ENCODE measurements around the gene VWA1.
"Not testable (repeated sequence)": the region's sequence is repeated elsewhere in the genome, so short reads cannot be mapped to it uniquely, and the experiment has no call there.

The VWA1 gene

DNA sequence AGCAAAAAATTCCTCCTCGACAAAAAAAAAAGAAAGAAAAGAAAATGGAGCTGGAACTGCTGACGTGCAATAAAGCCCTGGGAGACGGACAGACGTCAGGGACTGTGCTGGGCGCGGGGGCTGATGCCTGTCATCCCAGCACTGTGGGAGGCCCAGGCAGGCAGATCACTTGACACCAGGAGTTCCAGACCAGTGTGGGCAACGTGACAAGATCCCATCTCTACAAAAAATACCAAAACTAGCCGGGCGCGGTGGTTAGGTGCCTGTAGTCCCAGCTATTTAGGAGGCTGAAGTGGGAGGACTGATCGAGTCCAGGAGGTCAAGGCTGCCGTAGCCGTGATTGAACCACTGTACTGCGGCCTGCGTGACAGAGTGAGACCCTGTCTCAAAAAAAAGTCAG lies 10.8 kb upstream of the VWA1 start:
- DNase-seq, result no peak

DNA sequence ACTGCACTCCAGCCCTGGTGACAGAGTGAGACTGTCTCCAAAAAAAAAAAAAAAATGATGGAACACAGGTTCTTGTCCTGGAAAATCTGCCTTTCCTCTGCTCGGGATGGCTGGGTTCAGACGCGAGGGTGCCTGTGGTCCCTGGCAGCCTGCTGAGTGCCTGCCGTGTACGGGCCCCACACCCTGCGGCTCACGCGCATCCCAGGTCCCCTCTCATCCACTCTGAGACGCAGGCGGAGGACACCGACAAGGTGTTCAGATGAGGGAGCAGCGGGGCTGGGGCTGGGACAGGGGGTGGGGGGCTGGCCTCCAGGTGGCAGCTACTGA lies 10.1 kb upstream of the VWA1 start:
- DNase-seq, result no peak

DNA sequence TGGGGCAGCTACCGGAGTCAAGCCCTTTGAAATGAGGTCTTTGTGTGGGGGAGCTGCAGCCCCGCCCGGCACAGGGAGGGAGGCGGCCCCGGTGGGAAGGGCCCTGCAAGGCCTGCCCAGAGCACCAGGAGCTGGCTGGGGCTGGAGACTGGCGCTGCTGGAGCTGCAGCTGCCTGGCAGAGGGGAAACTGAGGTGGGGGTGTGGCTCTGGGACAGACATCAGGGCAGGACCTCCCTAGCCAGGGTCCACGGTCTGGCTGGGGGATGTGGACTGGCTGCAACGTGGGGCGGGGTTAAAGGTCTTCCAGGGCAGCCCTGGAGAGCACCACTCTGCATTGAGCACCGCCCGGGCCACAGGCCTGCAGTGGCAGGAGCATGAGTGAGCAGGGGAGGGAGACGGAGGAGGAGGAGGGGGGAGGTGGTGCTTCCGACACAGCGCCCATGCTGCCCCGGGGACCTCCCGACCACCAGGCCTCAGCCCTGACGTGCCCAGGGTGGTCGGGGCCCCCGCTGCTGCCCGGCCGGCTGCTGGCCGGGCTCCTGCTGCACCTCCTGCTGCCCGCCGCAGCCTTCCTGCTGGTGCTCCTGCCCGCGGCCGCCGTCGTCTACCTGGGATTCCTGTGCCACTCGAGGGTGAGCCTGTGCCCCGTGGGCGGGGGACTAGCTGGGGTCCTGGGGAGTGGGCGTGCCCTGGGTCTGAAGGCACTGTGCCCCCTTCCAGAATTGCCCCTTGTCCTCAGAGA lies 9.6 kb upstream of the VWA1 start:
- DNase-seq, result no peak

DNA sequence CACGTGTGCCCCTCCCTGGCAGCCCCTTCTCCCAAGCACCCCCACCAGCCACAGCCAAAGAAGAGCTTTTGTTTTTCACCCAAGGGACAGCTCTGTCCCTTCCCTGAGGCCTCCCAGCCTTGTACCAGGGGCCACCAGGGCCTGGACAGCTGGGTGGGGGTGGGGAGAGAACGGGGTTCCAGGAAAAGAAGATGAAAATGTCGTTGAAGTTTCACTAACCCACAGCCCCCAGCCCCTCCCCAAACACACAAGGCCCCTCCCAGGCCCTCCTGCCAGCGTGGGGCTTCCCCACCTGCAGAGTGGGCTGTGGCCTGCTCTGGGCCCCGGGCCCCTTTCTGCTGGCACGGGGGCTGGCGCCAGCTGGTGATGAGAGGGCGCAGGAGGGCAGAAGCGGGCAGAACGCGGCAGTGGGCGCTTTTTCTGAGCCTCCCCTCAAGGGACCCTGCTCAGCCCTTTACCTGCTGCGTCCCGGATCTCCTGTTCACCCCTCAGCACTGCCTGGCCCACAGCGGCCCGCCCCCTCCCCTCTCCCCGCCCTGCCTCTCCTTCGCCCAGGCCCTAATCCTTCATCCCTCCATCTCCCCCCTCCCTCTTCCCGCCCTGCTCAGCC lies 8.9 kb upstream of the VWA1 start:
- DNase-seq, result no peak

DNA sequence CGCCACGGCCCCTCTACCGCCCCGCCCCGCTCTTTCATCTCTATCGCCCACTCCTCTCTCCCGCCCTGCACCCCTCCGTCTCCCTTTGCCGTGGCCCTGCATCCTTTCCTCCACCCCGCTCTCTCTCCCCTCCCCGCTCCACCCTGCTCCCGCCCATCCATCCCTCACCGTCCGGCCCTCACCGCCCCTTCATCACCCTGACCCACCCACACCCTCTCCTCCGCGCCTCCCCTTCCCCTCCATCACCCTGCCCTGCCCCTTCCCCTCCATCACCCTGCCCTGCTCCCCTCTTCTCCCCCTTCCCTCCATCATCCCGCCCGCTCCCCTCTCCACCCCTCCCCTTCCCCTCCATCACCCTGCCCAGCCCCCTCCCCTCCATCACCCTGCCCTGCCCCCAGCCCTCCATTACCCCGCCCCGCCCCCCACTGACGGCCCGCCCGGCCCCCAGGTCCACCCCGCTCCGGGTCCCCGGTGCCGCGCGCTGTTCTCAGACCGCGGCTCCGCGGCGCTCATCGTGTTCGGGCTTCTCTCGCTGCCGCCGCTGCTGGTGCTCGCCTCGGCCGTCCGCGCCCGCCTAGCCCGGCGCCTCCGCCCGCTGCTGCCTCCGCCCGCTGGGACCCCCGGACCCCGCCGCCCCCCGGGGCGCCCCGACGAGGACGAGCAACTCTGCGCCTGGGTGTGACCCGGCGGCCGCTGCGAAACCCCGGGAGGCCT lies 8.2 kb upstream of the VWA1 start:
- DNase-seq, result no peak

DNA sequence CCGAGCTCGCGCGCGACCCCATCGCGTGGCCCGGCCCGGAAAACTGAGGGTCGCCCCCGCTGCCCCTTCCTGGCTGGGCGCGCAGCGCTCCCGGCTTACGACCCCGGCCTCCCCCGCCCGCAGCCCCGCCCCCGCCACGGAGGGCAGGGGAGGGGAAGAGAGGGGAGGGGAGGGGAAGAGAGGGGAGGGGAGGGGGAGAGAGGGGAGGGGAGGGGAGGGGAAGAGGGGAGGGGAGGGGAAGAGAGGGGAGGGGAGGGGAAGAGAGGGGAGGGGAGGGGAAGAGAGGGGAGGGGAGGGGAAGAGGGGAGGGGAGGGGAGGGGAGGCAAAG lies 7.7 kb upstream of the VWA1 start:
- no peak for DNase-seq

DNA sequence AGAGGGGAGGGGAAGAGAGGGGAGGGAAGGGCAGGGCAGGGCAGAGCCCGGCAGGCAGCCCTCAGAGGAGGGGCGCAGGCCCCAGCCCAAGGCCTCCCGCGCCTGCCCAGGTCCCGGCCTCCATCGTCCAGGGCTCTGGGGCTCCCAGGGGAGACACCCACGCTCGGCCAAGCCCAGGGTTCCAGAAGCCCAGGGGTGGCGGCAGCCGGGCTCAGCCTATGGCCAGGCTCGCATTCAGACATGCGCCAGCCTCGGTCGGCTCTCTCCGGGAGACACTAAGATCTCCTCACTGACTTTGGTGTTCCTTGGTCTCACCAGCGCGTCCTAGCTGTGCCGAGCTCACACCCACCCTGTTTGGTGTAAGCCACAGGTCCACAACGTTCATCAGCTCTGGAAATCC lies 7.3 kb upstream of the VWA1 start:
- no peak for DNase-seq

DNA sequence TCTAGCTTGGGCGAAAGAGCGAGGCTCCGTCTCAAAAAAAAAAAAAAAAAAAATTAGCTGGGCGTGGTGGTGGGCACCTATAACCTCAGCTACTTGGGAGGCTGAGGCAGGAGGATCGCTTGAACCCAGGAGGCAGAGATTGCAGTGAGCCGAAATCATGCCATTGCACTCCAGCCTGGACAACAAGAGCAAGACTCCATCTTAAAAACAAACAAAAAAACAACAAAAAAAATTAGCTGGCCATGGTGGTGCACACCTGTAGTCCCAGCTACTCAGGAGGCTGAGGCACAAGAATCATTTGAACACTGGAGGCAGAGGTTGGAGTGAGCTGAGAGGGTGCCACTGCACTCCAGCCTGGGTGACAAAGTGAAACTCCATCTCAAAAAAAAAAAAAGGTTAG lies 6.5 kb upstream of the VWA1 start:
- DNase-seq, result not testable (repeated sequence)

DNA sequence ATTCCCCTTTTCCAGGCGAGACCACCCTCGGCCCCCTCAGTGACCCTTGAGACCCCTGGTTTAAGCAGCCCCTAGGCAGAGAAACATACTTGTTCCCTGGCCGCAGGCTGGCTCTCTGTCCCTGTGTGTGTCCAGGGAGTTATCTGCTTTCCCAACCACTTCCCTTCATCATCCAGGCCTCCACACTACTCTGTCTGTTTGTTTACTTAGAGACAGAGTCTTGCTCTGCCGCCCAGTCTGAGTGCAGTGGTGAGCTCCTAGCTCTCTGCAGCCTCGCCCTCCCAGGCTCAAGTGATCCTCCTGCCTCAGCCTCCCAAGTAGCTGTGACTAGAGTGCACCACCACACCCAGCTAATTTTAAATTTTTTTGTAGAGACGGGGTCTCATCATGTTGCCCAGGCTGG lies 5.8 kb upstream of the VWA1 start:
- DNase-seq, result no peak

DNA sequence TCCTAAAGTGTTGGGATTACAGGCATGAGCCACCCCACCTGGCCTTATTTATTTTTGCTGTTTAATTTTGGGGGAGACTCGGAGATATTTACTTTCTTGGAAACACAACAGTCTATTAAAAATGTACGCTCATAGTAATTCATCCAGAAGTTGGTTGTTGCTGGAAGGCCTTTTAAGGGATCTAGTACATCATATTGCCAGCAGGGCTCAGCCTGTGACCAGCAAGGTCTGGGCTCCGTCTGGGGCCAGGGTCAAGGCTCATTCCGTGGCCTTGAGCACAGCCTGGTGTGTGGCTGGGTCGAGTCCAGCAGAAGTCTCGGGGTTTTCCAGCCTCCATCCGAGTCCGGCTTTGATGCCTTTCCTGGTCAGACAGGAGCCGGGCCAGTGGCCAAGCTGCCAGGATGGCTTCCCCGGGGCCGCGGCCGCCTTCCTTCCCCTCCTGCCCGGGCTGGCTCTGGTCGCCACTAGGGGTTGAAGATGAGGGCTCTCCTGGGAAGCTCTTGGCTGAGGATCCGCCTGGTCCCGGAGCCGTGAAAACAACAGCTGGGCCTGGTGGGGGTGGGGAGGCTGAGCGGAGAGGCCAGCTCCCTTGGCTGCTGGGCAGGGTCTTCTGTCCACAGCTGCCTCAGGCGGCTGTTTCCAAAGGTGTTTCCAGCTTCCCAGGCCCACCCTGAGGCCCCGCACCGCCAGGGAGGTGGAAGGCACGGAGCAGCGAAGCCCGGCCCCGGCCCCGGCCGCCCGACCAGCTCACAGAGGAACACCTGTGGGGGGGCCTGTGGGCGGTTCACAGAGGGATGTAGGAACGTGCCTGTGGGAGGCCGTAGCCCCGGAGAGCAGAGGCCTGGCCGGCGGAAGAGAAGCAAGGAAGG lies 5.1 kb upstream of the VWA1 start:
- DNase-seq, result no peak

DNA sequence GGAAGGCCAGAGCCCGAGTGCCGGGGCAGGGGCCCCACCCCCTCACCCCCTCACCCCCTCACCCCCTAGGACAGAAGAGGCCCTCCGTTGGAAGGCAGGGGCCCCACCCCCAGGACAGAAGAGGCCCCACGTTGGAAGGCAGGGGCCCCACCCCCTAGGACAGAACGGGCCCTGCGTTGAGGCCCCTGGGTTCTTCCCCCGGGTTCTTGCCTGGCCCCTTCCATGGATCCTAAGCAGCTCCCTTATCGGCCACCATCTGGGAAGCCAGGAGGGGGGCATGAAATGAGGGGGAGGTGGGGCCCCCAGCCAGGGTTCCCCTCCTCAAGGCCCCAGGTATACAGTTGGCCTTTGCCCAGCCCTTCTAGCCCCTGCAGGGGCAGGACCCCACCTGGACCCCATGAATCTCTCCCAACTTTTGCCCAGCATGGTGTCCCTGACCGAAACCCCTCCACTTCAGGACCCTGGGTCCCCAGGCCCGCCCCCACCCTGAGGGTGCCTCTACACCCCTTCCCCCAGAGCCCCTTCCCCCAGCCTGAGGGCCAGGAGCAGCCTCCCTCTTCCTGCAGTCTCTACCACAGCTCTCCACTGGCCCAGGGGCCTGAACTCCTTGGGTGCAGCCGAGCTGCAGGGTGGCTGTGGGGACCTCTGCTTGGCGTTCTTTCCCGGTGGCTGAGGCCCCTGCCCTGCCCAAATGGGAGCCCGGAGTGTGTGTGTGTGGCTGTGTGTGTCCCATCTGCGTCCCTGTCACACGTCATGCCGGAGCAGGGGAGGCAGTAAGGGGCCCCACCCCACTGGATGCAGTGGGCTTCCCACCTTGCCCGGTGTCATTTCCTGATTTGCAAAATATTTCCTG lies 4.3 kb upstream of the VWA1 start:
- no peak for DNase-seq

DNA sequence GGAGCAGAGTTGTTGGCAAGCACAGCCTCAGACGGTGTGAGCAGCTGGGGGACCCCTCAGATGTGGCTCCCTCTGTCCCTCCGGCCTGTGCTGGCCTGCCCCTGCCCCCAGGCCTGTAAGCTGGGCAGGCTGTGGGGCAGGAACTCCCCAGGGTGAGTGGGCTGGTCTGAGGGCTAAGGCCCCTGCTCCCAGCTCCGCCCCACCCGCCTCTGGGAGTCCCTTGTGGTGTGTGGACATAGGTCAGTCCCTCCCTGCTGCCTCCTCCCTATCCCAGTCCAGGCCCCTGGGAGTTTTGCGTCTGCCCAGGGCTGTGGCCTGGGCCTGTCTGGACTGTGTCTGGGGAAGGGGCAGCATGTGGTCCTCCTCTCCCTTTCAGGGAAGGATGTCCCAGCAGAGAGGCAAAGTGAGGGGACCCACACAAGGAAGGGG lies 3.6 kb upstream of the VWA1 start:
- DNase-seq, result no peak

DNA sequence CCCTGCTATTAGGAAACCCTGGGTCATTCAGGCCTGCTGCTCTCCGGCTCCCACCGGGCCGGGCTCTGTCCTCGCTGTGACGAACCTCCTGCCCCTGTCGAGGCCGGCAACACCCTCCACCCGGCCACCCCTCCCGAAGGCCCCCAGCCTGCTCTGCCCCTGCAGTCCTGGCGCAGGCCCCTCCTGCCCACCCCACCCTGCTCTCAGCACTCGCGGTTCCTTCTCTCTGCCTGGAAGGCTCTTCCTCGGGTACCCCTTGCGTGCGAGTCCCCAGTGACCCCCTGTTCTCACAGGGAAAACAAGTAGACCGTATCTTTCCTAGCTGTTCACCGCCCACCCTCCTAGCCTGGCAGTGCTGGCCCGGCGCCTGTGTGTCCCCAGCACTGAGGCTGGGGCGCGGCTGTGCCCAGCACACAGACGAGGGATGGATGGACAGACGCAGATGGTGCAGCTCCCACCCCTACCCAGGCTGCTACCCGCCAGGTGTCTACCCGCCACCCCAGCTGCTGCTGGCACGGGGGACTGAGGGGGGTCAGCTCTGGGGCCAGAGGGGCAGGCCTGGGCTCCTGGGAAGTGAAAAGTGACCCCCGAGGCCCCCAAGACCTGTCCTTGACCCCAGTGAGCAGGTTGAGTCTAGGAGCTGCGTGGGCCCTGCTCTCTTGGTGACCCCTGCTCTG lies 3.1 kb upstream of the VWA1 start:
- no peak for DNase-seq

DNA sequence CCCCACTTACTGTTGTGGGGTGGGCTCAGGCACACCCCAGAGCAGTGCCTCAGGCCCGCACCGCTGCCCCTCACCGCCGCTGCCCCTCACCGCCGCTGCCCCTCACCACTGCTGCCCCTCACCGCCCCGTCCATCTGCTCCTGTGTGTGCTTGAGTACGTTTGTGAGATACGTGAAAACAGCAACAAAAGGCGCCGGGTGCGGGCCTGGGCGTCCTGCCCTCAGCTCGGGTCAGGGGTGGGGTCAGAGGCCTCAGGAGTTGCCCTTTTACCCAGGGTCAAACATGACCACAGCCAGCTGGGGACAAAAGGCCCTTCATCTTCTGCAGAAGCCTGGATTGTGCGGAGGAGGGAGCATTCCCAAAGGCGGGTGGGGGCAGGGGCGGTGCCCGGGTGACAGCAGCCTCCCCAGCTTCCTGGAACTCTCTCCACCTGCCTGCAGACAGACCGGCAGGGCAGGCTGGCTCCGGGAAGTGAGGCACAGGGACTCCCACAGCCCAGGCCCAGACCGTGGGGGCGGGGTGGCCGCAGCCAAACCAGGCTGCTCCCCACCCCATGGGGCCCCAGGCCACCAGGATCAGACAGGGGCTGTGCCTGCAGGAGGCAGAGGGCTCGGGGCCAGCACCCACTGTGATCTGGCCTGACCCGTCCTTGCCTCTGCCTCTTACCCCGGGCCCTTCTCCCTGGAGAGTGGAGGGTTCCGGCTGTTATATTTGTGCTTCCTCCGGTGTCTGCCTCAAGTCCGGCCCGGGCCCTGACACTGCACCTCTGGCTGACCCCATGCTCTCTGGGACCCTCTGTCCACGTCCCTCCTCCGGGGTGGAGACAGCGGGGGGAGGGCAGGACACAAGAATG lies 2.3 kb upstream of the VWA1 start:
- DNase-seq, result no peak

DNA sequence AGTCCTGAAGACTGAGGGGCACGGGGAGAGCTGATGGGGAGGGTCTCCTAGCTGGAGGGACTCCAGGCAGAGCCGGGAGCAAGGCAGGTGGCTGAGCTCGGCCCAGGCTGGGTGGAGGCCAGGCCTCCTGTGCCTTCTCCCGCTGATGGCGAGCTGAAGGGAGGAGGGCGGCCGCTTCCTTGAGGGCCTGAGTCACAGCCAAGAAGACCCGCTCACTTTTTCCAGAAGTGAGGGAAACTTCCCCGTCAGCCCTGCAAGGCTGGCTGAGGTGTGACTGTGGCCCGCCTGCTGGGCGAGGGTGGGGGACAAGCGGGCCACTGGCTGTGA lies 1.7 kb upstream of the VWA1 start:
- DNase-seq, result no peak

DNA sequence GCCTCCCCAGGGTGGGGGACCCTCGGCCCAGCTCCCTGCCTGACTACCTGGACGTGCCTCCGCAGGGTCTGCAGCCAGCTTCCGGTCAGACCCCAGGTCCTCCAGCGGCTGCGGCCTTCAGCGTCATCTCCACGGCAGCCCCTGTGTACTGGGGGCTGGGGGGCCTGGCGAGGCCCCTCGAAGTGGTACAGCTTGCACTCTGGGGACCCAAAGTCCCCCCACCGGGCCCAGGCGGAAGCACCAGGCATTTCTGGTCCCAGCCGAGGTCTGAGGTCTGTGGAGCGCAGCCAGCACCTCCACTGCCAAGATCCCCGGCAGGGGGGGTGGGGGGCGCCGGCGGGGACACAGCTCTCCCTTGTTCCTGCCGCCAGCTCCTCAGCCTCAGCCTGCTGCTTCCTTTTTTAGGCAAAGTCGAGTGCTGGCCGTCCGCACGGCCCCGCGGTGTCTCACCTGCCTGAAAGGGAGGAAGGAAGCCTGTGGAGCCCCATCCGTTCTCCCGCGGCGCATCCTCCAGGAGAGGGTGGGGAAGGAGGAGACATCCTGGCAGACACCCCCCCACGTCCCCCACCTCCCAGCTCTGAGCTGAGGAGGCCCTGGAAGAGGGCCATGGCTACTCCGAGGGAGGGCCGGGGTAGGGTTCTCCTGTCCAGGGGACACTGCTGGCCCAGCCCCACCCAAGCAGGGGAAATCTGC lies 1.2 kb upstream of the VWA1 start:
- no peak for DNase-seq

DNA sequence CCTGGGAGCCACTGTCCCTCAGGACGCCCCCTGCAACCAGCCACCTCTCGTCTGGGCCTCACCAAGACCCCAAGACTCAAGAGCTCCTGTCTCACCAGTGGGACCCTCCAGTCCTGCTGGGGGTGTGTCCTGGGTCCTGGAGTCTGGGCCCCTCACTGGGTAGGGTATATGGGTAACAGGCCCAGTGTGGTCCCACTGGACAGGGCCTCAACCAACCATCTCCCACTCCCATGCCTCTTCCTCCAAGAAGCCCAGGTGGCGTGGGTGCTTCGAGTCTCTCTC lies 725 bp upstream of the VWA1 start:
- DNase-seq, result no peak

DNA sequence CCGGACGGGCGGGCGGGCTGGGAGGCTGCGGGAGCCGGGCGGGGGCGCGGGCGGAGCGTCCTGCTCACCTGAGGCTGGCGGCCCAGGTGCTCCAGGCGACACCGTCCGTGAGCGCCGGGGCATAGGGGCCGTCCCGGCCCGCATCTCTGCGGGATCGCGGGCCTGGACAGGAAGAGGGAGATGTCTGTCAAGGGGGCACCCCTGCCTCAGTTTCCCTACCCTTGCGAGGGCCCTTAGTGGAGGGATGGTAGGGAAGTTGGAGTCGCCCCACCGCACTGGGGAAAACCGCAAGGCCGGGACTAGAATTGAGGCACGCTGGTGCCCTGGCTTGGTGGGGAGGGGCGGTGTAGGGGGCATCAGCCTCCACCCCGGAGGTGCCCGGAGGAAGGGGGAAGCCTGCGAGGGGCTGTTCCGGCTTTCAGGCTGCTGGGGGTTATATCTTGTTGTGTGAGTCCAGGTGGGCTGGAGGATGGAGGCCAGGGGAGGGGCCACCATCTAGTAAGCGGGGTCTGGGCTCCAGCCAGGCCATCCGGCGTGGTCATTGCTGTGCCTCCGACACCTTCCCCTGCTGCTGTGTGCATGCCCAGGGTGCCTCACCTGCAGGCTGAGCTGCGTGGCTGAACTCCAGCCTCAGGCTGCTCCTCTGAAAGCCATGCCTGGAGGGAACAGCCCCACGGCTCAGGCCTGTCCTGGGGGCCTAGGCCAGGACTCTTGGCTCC lies 580 bp downstream of the VWA1 start:
- DNase-seq, result no peak

DNA sequence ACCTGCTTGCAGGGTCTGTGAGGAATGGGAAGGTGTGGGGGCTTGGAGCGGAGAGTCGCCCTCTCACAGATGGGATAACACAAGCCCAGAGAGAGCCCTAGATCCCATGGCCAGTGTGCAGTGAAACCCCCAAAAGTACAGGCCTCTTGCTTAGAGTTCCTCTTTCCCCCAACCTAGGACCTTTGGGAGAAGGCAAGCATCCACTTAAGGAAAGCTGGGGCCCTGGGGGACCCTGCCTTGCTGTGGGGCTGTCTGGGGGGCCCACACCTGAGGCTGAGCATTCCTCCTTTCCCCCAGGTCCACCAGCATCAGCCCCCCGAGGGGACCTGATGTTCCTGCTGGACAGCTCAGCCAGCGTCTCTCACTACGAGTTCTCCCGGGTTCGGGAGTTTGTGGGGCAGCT lies 1.1 kb downstream of the VWA1 start:
- DNase-seq, result no peak

All from CD4-positive, alpha-beta T cell treated with Interleukin-4 for 1 hour (primary cell).